GM21576 (cell line): Measurements from ENCODE around the gene PPP4R3B.

Source experiments
- ATAC-seq: cut with Tn5 transposase; IDR thresholded peaks from one replicate; pipeline ENCODE4 v1.9.1; 2021; ENCODE audit warnings: mild to moderate bottlenecking, moderate library complexity; ENCODE audit not compliant: unreplicated experiment

The PPP4R3B gene

DNA sequence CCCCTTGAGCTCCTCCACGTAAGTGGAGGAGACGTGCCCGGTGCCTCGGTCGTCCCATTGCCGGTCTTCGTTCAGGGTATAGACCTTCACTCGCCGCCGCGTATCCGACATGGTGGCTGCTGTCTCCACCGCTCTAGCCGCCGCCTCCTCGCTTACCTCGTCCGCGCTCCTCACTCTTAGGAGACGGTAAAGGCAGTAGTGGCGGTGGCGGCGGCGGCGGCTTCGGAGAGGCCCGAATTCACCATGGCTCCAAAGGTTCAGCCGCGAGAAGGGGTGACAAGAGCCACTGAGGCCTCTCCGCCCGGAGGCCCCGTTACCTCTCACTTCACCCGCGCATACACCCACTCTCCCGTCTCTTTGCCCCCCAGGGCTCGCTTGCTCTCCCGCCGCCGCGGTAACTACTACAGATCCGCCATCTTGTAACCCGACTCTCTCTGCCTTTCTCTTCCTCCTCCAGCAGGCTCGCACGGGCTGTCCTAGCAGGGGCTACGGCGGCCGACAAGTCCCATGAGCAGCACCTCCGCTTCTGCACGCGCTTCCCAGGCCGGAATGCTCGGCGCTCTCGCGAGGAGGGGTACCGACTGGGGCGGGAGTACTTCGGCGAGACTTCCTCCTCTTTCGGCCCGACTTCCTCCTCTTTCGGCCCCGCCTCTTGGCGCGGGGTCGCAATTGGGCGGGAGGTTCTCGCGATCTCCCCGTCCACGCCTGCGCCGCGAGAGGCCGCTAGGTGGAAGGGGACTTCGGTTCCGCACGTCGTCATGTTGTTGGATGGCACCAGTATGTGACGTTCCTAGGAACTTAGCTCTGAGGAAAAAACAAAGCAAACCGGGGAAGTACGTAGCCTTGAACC, at the start of gene PPP4R3B:
Gene PPP4R3B (minus strand): TSS at position 448 of the 850 bp plus-strand sequence. CDS start 337 bp downstream, at position 111.
- ATAC-seq: peak; percentile 82

DNA sequence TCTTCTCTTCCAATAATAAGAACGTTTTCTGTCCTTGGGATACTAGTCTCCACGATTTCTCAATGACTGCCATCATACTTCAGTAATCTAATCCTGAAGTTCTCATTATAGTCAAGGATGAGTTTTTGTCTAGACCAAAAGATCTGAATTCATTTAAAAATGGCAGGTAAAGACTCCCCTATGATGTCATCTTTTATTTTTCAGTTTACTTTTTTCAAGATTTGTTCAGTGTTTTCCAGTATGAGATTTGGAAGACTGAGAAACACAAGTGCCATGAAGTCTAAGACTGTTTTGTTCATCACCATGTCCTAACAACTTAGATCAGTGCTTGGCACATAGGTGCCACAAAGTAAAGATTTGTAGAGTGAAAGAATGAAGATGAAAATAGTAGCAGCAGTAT, 35.8 kb upstream of the PPP4R3B start:
- no peak for ATAC-seq

DNA sequence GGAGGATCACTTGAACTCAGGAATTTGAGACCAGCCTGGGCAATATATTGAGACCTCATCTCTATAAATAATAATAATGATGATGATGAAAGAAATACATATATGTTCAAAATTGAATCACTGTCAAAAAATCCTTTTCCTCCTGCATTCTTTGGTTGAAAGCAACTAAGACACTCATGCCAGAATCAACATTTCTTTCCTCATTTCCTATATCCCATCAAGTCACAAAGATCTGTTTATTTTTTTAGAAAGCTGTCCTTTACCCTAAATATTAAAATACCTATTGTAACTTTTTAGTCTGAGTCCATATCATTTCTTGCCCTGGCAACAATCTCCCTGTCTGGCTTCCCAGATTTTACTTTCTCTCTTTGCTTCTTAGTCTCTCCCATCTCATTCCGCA, 31.8 kb upstream of the PPP4R3B start:
- ATAC-seq: no peak

DNA sequence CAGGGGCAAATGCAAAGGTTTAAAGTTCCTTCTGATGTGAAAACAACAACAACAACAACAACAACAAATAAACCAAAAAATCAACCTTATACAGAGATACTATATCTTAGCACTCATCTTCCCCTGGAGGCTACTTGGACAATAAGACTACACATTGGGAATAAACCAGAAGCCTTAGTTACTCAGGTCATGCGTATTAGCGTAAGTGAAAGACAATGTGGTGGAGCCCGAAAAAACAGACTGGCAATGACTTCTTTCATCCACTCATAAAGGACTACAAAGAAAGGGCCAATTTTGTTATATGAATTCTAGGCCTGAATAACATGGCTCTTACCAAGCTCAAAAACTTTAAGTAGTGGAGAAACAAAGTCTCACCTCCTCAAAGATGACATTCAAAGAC, 19.4 kb upstream of the PPP4R3B start:
- no peak for ATAC-seq

DNA sequence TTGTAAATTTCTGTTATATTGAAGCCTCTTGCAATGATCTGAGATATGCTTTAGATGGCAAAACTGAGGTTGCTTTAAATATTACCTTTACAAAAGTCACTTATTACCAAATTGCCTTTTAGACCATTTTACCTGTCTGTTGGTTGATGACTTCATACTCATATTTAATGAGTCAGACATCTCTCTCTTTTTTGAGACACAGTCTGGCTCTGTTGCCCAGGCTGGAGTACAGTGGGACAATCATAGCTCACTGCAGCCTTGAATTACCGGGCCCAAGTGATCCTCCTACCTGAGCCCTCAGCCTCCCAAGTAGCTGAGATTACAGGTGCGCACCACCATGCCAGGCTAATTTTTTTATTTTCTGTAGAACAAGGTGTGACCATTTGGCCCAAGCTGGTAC, 11.5 kb upstream of the PPP4R3B start:
- ATAC-seq: no peak

DNA sequence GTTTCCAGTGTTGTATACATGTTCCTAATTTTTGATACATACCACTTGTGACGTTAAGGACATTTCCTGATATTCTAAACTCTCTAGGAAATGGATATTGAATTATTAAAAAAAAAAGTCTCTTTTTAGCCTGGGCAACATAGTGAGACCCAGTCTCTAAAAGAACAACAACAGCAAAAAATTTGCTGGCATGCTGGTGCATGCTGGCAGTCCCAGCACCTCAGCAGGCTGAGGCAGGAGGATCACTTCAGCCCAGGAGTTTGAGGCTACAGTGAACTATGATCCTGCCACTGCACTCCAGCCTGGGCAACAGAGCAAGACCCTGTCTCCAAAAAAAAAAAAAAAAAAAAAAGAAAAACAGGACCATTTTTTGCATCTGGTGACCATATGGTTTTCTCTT, 10.5 kb upstream of the PPP4R3B start:
- no peak for ATAC-seq

DNA sequence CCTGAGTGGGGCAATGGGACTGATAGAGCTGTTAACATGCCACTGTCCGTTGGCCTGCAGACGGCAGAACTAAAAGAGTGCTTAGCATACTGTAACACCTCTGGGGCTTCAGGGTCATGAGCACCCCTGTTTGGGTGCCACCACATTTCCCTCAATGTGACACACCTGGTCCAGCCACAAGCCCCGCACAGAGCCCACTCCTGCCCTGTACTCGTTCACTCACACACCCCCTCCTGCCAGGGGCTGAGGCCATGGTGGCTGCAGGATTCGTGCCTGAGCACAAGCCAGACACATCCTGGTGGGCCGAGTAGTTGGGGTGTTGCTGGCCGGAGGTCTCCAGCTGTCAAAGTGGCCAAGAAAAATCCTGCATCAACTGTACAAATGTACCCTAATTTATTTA, 4.4 kb upstream of the PPP4R3B start:
- no peak for ATAC-seq

DNA sequence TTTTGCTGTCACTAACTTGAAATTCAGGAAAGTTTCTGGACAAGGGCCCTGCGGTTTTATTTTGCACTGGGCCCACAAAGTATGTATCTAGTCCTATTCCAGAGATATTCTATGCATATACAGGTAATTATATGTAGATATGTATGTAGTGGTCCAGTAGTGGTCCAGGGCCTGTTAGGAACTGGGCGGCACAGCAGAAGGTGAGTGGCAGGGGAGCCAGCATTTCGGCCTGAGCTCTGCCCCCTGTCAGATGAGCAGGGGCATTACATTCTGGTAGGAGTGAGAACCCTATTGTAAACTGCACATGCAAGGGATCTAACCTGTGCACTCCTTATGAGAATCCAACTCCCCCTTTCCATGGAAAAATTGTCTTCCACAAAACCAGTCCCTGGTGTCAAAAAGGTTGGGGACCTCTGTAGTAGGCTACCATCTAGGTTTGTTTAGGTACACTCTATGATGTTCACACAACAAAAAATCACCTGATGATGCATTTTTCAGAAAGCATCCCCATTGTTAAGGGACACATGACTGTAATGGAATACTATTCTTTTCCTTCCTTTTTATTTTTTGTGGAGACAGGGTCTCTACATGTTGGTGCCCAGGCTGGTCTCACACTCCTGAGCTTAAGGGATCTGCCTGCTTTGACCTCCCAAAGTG, 2.8 kb upstream of the PPP4R3B start:
- ATAC-seq: no peak

DNA sequence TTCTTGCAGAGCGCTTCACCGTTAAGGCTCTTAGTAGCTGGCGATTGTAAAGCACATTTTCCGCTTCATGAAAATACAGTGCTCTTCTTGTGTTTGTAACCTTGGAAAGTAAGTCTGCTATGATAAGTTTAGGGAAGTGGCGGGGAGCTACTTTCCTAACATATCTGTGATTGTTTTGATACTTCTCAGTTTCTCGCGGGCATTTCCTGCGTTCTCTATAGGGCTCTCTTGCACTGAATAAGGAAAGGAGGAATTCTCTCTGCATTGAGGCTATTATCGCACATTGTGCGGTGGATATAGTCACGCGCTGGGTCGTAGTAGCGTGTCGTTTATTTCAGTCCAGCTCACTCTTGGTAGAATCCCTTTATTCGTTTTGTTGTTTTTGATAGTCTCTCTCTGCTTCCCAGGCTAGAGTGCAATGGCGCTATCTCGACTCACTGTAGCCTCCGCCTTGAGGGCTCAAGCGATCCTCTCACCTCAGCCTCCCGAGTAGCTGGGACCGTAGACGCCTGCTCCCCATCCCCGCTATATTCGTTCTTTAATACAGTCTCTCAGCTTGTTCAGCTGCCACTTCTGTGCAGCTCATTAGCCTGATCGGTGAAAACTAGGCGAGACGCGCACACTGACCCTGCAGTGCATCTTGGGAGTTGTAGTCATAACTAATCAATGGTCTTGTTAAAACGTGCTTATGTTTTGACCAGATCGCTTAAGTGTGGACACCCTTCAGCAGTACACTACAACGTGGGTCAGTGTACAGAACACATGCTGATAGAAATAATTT, 1.0 kb upstream of the PPP4R3B start:
- ATAC-seq: peak; percentile 31

DNA sequence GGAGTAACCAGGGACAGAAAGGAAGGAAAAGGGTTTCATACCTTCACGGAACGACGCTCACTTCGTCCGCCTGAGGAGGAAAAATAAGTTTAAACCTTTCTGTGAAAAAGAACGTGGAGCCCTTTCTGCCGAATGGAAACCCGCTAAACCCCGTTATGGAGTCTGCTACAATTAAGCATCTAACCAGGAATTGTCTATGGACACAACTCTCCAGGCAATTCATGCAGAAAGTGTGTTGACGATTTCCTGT, 528 bp upstream of the PPP4R3B start:
- no peak for ATAC-seq

DNA sequence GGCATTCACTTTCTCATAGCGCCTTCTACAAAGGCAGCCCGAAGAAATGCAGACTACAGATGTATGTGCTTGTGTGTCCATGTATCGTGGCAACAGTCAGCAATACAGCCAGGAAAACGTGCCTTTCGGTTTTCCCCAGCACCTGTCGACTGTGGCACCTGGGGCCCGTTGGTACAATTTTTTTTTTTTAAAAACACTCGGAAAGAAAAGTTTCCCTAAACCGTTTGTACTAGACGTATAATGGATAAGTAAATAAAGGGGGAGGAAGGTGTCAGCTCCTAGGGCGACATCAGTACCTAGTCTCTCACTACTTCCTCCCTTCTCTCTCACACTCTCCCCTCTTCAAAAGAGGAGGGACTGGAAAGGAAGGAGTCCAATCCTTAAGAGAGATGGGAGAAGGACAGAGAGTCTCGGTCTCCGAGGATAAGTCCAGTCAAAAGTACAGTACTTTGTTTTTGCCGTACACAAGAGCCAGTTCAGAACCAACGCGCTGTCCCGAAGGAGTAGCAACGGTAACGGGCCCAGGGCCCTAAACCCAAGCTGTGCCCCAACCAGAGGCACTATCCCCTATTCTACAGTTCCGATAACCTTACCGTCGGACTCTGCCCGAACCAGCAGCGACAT, 759 bp downstream of the PPP4R3B start:
- peak; percentile 12 for ATAC-seq

DNA sequence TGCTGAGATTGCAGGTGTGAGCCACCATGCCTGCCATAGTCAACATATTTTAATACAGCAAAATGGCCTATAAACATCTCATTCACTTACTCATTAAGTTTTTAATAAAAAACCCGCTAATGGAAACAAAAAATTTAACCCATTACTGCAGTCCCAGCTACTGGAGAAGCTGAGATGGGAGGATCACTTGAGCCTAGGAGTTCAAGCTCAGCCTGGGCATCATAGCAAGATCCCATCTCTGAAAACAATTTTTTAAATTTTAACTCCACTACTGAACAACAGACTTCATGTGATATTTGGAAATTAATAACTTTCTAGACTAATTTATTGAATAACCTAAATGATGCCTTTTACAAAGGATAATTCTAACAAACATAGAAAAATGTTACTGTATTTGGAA, 5.4 kb downstream of the PPP4R3B start:
- ATAC-seq: no peak

DNA sequence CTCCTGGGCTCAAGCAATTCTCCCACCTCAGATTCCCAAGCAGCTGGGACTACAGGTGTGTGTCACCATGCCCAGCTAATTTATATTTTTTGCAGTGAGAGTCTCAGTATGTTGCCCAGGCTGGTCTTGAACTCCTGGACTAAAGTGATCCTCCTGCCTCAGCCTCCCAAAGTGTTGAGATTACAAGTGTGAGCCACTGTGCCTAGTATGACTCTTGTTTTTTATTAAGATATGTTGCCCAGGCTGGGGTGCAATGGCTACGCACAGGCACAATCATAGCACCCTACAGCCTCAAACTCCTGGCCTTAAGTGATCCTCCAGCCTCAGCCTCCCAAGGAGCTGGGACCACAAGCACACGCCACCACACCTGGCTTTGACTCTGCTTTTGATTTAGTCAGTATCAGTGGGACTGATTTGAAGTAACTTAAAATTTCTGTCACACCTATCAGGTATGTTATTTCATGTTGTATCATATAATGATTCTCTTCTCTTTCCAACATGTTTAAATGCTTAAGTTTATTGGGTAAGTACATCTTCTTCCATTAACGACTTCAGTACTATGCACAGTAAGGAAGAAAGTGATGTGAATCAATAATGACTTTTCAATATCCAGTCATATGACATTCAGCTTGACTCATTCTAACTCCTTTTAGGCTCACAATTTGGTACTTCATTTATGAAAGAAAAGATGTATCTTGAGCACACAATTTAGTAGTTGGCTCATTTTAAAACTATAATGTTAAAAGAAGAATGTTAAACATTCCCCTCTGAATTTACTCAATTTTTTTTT, 6.3 kb downstream of the PPP4R3B start:
- ATAC-seq: no peak

DNA sequence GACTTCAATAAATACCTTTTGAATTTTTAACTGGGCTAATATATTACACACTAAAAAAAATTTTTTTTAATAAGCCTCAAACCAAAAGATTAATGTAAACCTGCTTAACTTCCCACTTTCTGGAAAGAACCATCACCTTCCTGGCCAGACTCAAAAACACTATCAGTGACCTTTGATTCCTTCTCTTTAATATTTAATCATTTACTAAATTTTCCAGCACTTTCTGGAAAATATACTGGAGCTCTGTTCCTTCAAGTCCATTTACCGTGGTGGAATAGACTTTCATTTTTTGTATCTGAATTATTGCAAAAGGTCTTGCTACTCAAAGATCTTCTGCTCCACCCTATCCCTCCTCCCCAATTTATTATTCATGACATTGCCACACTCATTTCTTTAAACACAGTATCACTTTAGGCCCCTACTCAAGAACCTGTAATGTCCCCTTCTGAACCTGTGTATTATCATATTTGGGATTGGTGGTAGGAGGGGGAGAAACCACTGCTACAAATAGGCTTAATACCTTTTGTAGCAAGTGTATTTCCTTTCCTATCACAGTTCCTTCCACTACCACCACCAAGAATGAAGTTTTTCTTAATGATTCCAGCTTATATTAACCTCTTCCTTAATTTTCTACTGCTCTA, 7.4 kb downstream of the PPP4R3B start:
- ATAC-seq: no peak

DNA sequence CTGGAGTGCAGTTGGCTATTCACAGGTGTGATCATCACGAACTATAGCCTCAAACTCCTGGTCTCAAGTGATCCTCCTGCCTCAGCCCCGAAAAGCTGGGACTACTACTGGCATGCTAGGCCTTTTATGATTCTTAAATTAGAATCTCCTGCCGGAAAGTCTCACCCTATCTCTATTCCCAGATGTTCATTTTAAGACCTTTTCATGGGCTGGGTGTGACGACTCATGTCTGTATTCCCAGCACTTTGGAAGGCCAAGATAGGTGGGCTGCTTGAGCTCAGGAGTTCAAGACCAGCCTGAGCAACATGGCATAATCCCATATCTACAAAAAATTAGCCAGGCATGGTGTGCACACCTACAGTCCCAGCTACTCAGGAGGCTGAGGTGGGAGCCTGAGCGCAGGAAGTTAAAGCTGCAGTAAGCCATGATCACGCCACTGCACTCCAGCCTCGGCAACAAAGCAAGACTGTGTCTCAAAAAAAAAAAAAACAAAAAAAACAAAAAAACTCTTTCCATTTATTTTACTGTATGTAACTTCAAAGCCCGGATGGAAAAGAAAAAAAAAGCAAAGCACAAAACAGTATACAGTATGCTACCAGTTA, 8.1 kb downstream of the PPP4R3B start:
- no peak for ATAC-seq

DNA sequence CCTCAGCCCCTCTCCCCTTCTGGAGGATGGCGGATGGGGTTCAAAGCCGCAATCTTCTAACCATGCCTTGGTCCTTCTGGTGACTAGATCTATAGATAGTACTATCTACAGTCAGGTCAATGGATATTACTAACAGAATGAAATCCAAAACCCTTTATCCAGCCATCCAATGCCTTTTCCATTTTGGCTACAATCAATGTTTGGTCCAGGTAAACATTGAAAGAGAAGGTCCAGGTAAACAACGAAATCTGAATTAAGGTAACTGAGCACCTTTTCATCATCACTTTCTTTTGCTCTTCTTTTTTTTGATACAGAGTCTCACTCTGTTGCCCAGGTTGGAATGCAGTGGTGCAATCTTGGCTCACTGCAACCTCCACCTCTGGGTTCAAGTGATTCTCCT, 9.7 kb downstream of the PPP4R3B start:
- ATAC-seq: no peak

DNA sequence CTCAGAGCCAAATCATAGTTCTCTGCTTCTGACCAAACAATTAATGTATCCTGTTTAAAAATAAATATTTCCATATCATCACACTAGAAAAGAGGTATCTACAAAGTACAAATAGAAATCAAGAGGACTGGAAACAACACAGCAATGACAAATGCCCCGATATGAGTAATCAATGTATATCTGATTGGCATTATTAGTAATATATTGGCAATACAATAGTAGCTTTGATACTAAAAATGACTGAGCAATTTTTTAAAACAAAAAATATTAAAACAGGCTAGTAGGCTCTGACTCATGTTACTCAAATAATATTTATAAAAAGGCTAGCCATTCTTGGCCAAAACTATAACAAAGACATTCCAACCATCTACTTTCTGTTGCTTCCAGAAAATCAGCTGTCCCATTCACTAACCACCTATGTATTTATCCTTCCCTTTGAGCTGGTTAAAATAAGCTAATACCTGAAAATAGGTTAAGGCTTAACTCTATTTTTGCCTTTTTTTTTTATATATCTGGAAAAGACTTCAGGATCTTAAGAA, 13.3 kb downstream of the PPP4R3B start:
- no peak for ATAC-seq

DNA sequence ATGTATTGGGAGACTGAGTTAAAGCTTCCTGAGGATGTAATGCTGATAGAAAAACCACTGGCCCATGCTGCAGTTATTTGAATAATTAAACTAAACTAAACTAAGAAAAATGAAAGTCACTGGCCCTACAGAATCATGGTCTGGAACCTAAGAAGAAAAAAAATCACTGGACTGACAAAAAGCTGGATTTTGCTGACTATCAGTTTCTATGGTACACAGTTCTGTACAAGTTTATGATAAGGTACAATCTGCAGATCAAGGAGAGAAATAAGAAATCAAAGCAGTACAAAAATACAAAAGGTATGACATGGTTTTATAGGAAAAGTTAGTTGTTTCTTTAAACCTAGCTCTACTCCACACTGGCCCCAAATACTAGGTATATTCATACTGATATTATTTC, 15.6 kb downstream of the PPP4R3B start:
- no peak for ATAC-seq

DNA sequence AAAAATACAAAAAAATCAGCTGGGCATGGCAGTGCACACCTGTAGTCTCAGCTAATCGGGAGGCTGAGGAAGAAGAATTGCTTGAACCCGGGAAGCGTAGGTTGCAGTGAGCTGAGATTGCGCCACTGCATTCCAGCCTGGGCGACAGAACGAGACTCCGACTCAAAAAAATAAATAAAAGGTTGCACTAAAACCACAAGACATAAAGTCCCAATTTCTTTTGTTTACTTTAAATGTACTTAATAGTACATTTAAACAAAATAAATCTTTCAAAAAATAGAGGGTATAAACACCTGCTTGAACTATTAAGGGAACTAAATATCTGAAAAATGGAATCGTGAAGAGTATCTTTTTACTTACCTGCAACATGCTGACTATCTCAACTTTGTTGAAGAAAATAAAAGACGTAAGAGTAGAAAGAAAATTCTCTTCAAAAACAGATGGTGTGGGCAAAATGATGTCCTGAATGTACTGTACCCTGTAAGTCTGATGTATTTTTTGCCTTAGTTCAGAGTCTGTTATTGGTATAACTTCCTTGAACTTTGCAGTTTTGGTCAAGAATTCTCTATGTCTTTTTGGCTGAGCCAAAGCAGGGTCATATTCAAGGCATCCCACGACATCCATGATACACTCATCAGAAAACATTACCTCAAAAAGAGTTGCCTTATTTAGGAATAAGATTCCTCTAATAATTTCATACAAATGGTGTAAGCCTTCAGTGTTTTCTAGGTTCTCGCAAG, 19.2 kb downstream of the PPP4R3B start:
- ATAC-seq: no peak
